Hematopoietic multipotent progenitor cell treated with erythropoietin and hydrocortisone succinate and interleukin-3 and kit ligand, for 8 days (in vitro differentiated cells): Measurements from ENCODE around the gene PRMT3.
"Not testable (repeated sequence)": the region's sequence is repeated elsewhere in the genome, so short reads cannot be mapped to it uniquely, and the experiment has no call there.

Experiments used
- DNase-seq: peaks from one replicate; pipeline ENCODE4 v3.0.0-alpha.2; 2015

Gene PRMT3

DNA sequence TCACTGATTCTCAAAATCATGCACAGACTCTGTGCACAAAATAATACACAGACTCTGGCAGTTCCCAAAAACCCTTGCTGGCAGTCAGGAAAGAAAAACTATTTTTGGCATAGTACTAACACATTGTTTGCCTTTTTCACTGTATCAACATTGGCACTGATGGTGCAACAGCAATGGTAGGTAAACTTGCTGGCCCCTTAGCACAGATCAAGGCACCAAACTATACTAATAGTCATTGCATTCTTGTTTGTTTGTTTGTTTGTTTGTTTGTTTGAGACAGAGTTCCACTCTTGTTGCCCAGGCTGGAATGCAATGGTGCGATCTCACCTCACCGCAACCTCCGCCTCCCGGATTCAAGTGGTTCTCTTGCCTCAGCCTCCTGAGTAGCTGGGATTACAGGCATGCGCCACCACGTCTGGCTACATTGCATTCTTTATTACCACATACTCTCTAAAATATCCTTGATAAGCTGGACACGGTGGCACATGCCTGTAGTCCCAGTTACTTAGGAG is 130.9 kb downstream of the PRMT3 start:
- no peak for DNase-seq

DNA sequence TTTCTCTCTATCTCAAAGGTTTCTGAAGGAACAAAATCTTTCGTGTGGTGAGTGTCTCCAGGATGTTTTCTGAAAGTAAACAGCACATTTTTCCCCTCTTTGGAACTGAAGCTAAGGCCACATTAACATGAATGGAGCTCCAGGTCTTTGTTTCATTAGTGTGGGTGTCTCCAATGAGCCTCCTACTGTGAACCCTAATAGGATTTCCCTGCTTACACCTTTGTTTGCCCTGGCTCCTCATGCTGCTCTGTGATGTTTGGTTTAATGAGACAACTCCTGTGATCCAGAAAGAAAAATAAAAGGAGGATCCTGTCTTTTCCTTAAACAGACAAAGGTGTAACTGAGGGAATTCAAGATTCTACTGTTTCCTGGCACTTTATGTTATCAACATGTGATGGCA is 135.0 kb downstream of the PRMT3 start:
- no peak for DNase-seq

DNA sequence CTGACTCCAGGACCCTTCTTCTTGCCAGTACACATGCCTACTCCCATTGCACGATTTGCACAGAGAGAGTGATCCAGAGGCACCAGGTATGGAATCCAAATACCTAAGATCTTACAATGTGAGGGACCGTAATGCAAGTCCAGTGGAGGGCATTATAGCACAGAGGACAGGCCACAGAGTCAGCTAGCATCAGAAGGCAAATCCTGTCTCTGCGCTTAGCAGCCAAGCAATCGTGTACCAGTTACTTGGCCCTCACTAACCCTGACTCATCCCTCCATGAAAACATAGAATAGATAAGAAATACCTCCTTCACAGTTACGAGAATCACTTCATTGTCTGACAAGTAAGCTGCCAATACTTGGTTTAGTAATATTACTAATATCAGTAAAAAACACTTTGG is 142.2 kb downstream of the PRMT3 start:
- DNase-seq, result no peak

DNA sequence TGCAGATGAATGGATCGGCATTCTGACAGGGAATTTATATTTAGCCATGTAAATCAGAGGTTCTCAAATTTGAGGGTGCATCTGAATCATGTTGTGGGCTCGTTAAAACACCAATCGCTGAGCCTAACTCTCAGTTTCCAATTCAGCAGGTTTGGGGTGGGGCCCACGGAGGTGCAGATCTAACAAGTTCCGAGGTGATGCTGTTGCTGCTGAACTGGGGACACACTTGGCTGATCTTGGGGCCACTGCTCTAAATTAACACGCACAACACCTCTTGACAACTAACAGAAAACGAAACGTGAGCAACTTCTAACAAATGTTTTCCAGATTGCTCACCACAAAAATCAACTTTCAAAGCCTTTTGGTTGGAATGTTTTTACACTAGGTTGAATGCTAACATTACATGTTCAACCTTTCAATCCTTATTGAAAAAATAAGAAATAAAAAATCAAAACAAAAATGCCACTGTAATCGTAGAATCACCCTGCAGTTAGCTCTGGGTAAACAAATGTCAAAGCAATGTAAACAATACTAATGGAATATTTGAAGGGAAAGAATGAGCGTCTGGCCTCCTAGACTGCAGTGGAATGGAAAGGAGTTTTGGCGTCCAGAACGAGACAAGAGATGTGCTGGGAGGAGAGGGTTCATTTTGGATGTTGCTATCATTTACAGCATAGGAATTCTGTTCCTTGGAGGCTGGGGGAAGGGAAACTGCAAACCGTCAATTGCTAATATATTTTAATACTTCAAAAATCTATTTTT is 143.6 kb downstream of the PRMT3 start:
- no peak for DNase-seq

DNA sequence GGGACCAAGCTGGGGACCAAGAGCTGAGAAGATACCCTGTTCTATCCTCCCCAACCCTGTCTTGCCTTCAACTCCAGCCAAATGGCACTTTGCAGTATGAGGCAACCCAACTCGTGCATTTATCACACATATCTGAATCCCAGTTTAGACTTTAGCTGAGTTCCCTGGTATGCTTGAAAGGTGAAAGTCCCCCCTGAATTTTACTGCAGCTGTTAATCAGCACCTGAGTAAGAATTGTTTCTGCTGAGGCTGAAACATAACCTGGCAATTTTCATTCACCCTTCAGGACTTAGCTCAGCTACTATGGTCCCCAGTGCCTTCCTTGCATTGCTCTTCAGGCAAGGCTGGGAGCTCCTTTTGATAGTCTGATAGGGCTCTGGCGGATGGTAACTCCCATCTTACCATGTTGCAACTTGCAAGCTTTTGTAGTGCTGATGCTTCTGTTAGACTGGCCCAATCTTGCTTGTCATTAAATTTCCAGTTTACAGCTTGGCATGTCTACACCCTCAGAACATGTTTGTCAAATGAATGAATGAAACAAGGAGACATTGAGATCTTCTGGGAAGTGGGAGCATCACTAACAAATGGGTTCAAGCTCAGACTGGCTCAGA is 147.9 kb downstream of the PRMT3 start:
- DNase-seq, result no peak

DNA sequence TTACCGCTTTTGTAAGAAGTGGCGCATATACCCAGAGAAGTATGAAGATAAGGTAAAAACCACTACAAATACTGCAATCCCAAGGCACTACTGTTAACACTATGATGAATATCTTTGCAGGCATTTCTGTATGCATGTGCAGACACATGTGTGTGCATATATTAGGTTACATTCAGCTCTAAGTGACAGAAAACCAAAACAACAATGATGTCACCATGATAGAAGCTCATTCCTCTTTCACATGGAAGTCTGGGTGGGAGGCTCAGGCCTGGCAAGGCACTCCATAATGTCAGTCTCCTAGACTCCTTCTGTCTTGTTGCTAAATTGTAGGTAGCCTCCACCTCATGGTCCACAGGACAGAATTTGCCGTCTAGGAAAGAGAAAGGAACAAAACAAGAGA is 148.8 kb downstream of the PRMT3 start:
- no peak for DNase-seq

DNA sequence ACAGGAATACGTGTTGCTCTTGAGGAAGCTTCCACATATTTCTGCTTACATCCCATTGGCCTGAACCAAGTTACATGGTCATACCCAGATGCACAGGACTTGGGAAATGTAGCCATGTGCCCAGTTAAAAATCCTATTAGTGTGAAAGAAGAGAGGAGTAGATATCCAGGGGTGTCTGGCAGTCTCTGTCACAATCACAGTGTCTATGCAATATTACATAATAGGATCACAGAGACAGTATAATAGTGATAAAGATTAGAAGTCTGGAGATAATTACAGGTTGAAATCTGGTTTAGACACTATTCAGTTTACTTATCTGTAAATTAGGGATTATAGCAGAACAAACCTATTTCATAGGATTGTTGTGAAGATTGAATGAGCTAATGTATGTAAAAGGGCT is 149.3 kb downstream of the PRMT3 start:
- no peak for DNase-seq

DNA sequence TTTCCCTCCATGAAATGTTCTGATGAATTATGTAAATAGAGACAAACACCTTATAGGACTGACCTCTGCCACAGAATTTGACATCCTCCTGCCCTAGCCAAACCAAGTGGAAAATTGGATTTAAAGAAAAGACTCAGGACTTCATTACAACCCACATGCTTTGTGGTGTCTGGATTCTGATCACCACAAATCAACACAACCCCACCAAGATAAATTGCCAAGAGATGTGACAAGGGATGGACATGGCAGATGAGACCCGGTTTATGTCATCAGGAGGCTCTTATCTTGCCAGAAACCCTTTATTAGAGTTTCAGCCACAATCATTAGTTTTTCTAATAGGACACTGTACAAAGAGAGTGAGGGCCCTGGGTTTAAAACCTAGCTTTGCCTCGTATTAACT is 154.0 kb downstream of the PRMT3 start:
- DNase-seq, result no peak

DNA sequence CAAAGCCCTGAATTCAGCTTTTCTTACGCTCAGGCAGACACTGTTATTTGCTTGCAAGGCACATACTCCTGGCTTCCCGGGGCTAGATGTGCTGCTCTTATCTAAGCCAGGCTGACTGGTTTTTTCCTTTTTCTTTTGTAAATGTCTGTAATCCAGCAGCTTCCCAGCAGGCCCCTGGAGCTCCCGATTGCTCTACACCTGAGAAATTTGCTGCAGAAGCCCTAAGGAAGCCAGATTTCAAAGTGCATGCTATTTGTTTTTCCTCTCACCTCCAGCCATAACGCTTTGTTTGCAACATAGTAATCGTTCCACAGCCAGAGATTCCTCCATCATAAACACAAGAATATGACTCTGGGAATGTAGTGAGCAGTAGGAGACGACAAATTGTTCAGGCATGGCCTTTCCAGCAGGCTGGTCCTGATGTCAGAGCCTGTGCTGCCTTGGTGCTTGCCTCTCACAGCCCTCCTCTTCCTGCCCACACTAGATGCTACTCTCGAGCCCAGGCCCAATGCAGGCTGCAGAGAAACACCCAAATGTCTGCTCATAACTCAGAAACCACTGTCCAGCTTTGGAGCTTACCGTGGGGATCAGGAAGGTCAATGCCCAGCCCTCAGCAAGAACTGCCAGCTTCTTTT is 157.2 kb downstream of the PRMT3 start:
- DNase-seq, result no peak

DNA sequence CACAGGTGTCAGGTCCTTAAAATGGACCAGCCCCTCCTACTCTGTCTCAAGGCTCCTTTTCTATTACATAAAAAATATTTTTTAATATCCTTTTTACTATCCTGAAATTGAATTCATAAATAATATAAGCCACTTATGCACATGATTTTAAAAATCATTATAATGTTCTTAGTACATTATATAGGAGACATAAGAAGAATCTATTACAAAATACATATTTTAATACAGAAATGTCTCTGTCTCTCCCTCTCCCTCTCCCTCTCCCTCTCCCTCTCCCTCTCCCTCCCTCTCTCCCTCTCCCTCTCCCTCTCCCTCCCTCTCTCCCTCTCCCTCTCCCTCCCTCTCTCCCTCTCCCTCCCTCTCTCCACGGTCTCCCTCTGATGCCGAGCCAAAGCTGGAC is 159.9 kb downstream of the PRMT3 start:
- DNase-seq, result no peak

DNA sequence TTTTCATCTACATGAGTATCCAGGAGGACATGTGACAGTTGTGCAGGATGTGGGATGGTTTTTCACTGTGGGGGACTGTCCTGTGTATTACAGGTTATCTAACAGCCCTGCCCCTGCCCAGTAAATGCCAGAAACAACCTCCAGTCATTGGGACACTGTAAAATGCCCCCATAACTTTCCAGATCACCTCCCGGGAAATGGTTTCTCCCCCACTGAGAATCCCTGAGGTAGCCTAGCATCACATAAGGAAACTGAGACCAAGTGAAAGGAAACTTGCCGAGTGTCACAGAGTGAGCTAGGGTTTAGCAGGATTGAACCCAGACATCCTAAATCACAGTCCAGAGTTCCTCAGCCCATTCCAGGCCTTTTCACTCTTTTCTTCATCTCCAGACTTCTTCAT is 163.6 kb downstream of the PRMT3 start:
- DNase-seq, result no peak

DNA sequence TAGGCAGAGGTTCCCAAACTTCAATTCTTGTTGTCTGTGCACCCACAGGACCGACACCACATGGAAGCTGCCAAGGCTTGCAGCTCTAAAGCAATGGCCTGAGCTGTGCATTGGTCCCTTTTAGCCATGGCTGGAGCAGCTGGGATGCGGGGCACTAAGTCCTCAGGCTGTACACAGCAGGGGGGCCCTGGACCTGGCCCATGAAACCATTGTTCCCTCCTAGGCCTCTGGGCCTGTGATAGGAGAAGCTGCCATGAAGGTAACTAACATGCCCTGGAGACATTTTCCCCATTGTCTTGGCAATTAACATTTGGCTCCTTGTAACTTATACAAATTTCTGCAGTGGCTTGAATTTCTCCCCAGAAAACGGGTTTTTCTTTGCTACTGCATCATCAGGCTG is 168.3 kb downstream of the PRMT3 start:
- no peak for DNase-seq

DNA sequence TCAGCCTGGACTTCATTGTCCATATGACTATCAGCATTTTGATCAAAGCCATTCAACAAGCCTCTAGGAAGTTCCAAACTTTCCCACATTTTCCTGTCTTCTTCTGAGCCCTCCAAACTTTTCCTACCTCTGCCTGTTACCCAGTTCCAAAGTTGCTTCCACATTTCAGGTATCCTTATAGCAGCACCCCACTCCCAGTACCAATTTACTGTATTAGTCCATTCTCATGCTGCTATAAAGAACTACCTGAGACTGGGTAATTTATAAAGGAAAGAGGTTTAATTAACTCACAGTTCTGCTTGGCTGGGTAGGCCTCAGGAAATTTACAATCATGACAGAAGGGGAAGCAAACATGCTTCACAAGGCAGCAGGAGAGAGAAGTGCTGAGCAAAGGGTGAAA is 168.9 kb downstream of the PRMT3 start:
- DNase-seq, result not testable (repeated sequence)

DNA sequence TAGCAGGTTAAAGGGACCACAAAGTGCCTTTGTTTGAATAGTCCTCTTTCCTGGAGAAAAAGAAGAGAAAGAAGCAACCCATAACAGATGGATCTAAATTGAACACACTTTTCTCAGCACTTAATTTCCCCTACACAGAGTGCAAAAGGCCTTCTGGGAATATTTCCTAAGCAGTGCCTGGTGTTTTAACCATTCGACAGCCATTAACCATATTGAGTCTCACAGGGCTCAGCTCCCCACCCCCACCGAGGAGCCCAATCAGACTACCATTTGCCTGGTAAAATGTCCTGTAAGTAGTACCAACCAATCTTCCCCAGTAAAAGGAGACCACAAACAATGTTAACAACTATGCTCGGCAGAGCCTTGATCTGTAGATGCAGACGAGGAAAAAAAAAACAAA is 171.2 kb downstream of the PRMT3 start:
- no peak for DNase-seq
